GM21786 (cell line): ENCODE results near the gene ETFA.
"Not testable (repeated sequence)": the region's sequence is repeated elsewhere in the genome, so short reads cannot be mapped to it uniquely, and the experiment has no call there.

Experiments used
- ATAC-seq: cut with Tn5 transposase; IDR thresholded peaks from one replicate; pipeline ENCODE4 v1.9.1; 2021; ENCODE audit not compliant: unreplicated experiment

Gene ETFA

GRCh38 chr15:76327191-76328105 lies 16.2 kb upstream of the ETFA start:
- ATAC-seq: no peak

- ATAC-seq: no peak
These were observed 14.4 kb upstream of the ETFA start for GRCh38 chr15:76325704-76326103.

- no peak for ATAC-seq
These were observed 12.8 kb upstream of the ETFA start for GRCh38 chr15:76324066-76324465.

GRCh38 chr15:76321602-76322001 lies 10.3 kb upstream of the ETFA start:
- ATAC-seq: no peak

DNA sequence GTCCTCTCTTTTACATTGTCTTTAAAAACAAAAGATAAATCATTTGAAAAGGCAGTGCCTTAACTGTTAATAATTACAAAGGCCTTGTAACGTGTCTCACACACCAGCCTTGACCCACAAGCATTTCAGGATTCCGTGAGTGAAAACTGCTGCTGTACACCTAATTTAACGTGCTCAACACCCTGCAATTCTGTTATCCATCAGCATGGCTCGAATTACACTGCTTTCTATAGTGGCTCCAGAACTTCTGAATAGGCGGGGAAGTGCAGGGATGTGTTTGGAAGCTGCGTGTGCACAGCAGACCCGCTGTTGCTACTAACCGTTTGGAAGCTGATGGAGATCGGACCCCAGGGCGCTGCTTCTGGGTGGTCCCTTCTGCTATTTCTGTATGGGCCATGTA lies 9.9 kb upstream of the ETFA start:
- no peak for ATAC-seq

- no peak for ATAC-seq
These were observed 8.7 kb upstream of the ETFA start for GRCh38 chr15:76320012-76320411.

GRCh38 chr15:76313731-76314130 lies 2.5 kb upstream of the ETFA start:
- no peak for ATAC-seq

DNA sequence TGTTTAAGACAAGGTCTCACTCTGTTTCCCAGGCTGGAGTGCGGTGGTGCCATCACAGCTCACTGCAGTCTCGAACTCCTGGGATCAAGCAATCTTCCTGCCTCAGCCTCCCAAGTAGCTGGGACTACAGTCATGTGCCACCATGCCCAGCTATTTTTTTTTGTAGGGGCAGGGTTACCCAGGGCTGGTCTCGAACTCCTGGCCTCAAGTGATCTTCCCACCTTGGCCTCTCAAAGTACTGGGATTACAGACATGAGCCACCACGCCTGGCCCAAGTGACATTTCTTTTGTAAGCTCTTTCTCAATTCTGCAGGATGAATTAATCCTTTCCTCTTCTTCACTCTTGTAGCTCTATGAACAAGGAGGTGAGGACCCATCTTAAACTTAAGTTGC lies 1.9 kb upstream of the ETFA start:
- ATAC-seq: not testable (repeated sequence)

- ATAC-seq: no peak
These were observed 1.4 kb upstream of the ETFA start for GRCh38 chr15:76312540-76313174.

- peak; percentile 23 for ATAC-seq
These were observed 682 bp downstream of the ETFA start for GRCh38 chr15:76310475-76311099.

- no peak for ATAC-seq
These were observed 1.5 kb downstream of the ETFA start for GRCh38 chr15:76309601-76310330.

DNA sequence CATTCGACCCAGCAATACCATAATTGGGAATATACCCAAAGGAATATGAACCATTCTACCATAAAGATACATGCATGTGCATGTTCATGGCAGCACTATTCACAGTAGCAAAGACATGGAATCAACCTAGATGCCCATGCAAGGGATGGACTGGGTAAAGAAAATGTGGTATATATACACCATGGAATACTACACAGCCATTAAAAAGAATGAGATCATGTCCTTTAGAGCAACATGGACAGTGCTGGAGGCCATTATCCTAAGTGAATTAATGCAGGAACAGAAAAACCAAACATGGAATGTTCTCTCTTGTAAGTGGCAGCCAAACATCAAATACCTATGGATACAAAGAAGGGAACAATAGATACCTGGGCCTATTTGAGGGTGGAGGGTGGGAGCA lies 7.4 kb downstream of the ETFA start:
- ATAC-seq: no peak

GRCh38 chr15:76299786-76300185 lies 11.5 kb downstream of the ETFA start:
- ATAC-seq: no peak

- no peak for ATAC-seq
These were observed 12.3 kb downstream of the ETFA start for GRCh38 chr15:76298986-76299385.

GRCh38 chr15:76297951-76298350 lies 13.3 kb downstream of the ETFA start:
- ATAC-seq: not testable (repeated sequence)

DNA sequence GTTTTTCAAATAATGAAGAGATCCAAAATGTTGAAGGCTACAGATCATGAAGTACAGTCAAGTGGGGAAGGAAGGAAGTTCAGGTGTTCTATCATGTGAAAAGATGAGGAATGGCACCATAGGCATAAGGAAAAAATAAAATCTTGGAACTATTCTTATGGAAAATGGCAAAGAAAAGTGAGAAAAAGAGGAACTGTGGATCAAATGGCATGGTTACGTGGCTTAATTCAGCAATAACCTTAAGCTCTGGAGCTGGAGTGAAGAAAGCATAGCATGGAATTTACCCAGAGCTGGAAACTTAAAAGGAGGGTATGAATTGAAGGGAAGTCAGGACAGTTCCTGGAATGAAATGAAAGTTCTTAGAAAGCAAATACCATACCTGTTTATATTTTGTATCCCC lies 14.4 kb downstream of the ETFA start:
- no peak for ATAC-seq

- ATAC-seq: not testable (repeated sequence)
These were observed 16.8 kb downstream of the ETFA start for GRCh38 chr15:76294463-76294862.

GRCh38 chr15:76293361-76293760 lies 17.9 kb downstream of the ETFA start:
- no peak for ATAC-seq

- no peak for ATAC-seq
These were observed 21.7 kb downstream of the ETFA start for GRCh38 chr15:76289582-76289981.

- peak; percentile 56 for ATAC-seq
These were observed 24.9 kb downstream of the ETFA start for GRCh38 chr15:76286271-76286879.
